A549 treated with Mapracorat at 1 μM for 4 hours (cell line): ENCODE results near the gene SLC30A7. TPM values are rescaled to one million over a fixed set of nuclear protein-coding genes. Genes with fewer than 3 reads are reported as not detected.

Experiments
- total RNA-seq: library from RNA; stranded (reverse); fragments of 200-300 nt; extraction: Qiagen RNA extraction; gene quantifications from 5 replicates; pipeline ENCODE4 v1.2.3, GENCODE V29; 2022

SLC30A7 gene
- 7.4 to 10.2 TPM (median 8.5 TPM) in 5 replicates for total RNA-seq

GRCh38 chr1:100895540-100896480, at the start of gene SLC30A7:
Gene SLC30A7, plus strand, starts transcription at chr1:100896090. Its CDS starts 173 bp downstream, at chr1:100896263.

DNA sequence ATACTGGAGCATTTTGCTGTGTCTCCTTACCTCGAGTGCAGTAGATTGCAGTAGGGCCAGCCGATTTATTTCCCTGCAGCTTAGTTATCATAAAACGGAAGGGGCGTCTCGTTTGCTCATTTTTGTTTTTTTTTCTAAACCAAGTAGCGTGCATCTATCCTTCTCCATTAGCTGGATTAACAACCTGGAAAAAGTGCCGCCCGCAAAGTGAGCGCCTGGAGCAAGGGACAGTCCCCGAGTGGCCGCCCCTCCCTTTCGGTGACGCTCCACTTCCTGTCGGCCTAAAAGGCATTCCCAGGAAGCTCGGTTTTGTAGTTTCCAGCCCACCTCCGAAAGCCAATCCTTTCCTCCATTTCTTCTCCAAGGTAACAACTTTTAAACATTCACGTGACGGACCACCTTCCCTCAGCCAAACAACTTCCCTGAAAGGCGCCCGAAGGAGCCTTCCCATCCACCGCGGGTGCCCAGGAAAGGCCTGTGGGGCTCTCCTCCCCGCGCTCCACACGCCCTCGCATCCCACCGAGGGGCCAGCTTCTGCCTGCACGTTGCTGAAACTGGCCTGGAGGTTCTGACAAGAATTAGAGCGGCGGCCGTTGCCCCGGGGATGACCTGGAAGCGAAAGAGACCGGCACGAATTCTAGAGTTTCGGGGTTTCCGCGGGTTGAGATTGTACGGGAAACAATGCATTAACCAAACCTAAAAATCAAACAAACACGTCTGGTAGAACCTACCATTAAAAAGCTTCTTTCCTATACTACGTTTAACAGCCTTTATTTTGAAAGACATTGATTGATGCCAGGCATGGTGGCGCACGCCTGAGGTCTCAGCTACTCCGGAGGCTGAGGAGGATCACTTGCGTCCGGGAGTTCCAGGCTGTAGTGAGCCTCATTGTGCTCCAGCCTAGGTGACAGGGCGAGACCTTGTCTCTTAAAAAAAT, 1.0 kb upstream of the SLC30A7 start, which contains the start of gene EXTL2:
Gene EXTL2 (minus strand): TSS at position 240 of the 937 bp plus-strand sequence. CDS start 6,085 bp downstream, outside the sequence.

DNA sequence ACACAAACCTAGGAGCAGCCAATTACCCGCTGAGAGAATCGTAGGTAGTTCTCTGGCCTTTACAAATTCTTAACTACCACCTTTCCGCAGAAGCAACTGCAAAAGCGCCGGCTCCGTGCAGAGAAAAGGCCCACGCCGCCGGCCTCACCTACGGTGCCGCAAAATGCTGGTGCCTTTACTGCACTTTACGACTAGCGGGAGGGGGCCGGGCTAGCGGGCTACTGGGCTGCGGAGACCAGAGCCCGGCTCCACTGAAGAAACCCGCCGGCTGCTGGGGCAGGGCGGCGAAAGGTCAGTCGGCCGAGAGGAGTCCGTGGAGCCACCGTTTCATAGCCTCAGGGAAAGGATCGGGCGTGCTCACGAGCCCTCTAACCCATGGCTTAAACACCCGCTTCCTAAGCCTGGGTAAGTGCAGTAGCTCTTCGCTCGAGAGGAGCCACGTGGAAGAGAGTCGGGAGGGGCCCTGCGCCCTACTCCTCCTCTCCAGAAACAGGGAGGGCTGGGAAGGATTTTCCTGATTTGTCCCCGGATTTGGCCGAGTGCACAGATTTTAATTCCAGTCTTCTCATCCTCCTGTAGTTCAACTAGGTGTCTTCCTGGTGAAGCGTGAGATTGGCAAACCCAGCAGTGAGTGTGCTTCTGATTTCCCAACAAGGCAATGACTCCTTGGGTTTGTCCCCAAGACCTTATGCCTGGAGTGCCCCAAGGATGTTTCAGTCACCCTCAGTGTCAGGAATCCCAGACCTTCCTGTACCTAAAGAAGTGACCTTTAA, 130.0 kb downstream of the SLC30A7 start, which contains the start of gene DPH5:
Gene DPH5 (minus strand): TSS at position 128 of the 773 bp plus-strand sequence. CDS start 341 bp downstream, outside the sequence.

Other genes starting within 250 kb of the SLC30A7 start
- gene VCAM1, start 176.3 kb upstream of the SLC30A7 start, total RNA-seq = 0.04 to 0.09 TPM (median 0.08 TPM) in 4 of 5 replicates, not detected in the other
- gene EXTL2, start 1.2 kb upstream of the SLC30A7 start, total RNA-seq = 6.4 to 7.9 TPM (median 7.1 TPM) in 5 replicates
- 27.4 to 33.2 TPM (median 28.9 TPM) in 5 replicates for gene DPH5, start 129.7 kb downstream of the SLC30A7 start, total RNA-seq